HG02571 (cell line): Measurements from ENCODE around the gene CCDC92B.

Experiments used
- ATAC-seq: cut with Tn5 transposase; IDR thresholded peaks from one replicate; pipeline ENCODE4 v1.9.1; 2021; ENCODE audit warnings: mild to moderate bottlenecking, moderate library complexity; ENCODE audit not compliant: unreplicated experiment

CCDC92B gene

DNA sequence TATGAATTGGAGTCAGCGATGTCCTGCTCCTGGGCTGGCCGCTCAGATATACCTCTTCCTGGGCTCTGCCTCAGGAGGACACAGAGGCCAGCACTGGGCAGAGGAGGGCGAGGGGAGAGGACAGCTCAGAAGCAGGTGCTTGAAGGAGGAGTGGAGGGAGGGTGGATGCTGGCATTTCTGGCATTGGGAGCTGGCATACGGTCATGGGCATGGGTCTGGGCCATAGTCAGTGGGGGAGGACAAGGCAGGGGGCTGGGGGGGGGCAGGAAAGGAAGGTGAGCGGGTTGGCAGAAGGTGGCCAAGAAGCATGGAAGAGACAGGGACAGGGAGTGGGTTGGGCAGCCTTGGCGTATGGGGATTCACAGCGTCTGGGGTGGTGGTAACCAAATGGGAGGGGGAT is 30.1 kb upstream of the CCDC92B start:
- no peak for ATAC-seq

DNA sequence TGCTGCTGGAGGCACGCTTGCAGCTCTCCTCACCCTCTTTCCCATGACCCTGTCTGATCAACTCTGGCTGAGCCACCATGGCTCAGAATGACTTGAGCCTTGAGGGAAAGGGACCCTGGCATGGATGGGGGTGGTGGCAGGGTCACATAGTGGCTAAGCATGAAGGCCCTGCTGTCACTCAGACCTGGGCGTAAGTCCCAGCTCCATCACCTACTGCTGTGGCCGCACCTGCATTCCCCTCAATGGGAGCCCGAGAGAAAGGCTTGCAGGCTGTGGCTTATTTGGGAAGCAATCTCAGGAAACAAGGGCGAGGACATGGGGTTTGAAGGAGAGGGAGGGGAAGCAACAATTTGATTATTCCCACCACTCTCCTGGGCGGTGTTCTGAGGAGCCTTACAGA is 29.0 kb upstream of the CCDC92B start:
- ATAC-seq = no peak

DNA sequence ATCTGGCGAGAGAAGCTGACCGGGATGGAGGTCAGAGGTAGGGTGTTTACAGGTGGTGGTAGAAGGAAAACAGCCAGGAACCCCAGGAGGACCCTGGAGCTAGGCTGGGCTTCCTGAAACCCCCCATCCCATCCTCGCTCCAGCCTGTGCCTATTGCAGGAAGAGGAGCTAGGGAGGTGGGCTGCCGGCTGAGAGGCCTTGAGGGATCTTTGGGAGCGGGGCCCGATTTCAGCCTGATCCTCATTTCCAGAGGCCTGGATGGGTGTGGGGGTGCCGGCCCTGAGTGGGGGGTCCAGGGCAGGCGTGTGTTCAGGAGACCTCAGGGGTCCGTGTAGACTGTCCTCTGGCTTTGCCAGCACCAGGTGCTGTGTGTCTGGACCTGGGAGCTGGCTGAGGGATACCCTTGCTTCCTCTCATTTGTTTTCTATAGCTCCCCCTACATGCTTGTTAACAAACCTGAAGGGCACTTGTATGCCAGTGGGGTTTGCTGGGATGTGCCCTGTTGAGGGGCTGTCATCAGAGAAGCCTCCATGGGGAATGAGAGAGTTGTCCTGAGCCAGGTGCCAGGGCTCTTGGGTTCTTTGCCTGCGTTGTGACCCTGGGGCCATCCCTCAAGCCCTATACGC is 27.9 kb upstream of the CCDC92B start:
- no peak for ATAC-seq

DNA sequence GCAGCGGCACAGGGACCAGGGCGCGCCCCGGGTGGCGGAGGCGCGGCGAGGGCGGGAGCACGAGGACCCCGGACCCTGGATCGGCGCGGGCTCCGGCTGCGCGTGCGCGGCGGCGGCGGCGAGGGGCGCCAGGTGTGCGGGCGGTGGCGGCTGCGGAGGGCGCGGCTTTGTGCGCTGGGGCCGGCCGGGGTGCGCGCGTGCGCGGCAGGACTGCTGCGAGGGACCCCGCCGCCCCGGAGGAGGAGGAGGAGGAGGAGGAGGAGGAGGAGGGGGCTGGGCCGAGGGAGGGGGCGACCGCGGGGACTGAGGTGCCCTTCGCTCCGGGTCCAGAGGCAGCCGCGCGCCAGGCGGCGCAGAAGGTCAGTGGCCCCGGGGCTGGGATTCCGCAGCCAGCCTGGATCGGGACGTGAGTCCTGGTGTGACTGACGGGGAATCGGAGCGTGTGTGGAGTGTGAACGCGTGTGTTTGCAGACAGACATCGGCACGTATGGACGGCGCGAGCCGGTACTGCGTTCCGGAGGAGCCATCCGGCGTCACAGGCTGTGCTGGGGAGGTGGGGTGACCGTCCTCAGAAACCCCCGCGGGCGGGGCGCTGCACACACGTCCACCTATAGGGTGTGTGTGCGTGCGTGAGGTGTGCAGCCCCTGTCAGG is 27.3 kb upstream of the CCDC92B start:
- ATAC-seq = no peak

DNA sequence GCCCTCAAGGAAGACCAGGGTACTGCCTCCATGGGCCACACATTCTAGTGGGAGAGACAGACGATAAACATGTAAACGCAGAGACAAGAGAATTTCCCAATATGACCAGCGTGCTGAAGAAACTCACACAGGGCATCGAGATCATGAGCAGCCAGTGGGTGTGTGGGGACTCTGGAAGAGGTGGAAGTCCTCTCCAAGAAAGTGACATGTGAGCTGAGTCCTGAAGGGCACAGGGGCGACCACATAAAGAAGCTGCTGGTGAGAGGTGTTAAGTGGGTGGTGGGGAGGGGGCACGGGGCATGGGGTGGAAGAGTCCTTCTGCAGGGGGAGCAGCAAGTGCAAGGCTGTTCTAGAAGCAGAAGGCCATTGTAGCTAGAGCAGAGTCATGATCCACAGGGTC is 25.8 kb upstream of the CCDC92B start:
- no peak for ATAC-seq

DNA sequence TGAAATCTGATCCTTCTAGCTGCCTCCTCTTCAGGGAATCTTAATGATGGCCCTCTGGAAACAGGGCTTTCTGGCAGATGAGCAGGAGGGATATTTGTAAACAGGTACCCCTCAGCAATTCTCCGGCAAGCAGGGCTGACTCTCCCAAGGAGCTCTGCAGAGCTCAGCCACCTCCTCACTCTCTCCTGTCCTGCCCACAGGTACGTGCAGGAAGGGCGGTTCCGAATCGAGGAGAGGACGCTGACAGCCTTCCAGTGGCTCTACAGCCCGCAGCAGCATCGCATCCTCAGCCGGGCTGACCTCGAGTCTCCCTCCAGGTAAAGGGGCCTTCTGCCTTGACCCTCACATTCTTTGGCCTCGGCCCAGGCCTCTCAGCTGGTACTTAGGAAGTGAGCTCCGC is 20.7 kb upstream of the CCDC92B start:
- ATAC-seq = no peak

DNA sequence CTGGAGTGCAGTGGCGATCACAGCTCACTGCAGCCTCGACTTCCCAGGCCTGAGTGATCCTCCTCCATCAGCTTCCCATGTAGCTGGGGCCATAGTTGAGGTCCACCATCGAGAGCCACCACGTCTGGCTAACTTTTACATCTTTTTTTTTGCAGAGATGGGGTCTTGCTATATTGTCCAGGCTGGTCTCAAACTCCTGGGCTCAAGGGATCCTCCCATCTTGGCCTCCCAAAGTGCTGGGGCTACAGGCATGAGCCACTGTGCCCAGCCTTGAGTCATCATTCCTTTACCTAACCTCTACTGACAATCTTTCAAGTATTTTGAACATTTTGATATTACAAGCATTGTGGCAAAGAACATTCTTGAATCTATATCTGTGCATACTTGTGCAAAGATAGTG is 9.4 kb upstream of the CCDC92B start:
- no peak for ATAC-seq

DNA sequence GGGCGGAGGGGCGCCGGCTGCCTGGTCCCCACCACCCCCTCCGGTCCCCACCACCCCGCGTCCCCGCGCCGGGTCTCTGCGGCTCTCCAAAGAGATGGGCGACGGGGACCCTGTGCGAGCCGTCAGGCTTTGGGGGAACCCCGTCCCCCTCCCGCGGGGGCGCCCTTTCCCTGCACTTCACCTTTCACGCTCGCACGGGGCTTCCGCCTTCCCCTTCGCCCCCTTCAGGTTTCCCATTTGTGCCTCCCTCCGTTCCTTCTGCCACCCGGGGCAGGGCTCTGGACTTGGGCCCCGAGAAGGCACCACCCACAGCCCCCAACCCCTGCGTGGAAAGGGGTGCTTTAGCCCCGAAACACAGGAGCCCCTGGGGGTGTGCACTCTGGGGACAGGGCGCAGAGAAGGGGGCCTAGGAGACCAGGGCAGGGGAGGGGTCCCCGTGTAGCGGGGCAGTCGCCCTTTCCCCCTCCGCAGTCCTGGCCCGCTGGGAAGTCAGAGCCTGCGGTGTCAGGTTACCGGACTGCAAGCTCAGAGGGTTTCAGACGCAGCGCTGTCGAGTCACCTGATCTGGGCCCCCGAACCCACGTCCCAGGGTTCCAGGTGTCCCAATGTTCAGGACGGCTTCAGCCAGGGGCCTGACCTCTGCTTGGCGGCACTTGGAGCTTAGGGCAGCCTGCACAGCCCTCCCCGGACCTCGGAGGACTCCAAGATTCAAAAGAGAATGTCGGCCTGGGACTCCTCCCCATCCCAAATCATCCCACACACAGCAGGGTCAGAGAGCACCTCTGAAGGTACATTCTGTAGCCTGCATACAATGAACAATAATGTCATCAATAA is 6.7 kb upstream of the CCDC92B start:
- no peak for ATAC-seq

DNA sequence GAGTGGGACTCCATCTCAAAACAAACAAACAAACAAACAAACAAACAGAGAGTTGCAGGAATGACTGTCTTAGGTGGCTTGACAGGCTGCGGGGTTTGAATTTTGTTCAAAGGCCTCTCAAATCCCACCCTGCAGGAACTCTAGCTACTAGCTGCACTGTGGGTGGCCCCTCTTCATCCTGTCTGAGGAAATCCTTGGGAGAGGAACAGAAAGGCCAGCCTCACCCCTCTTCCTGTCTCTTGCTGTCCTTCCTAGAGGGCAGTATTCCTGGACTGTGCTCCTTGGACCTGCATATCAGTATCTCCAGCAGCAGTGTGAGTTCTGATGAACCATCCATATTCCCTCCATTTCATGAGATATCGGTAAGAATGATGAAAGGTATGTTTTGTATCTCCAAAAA is 2.0 kb upstream of the CCDC92B start:
- ATAC-seq = no peak

DNA sequence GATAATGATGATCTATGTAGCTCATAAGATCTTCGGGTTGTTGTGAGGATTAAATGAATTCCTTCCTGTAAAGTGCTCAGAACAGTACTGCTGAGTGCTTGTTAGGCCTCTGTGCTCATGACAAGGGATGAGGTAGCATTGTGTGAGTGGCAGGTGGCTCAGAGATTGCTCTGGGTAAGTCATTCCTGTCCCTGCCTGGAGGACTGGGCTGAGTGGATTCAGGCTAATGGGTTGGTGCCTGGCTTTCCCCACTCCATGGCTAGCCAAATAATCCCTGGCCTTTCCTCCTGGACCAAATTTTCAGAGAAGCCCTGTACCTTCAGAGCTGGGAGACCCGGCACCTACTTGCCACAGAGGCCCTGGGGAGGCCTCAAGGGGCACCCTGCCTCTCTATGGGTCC is 1.3 kb upstream of the CCDC92B start:
- ATAC-seq = no peak

DNA sequence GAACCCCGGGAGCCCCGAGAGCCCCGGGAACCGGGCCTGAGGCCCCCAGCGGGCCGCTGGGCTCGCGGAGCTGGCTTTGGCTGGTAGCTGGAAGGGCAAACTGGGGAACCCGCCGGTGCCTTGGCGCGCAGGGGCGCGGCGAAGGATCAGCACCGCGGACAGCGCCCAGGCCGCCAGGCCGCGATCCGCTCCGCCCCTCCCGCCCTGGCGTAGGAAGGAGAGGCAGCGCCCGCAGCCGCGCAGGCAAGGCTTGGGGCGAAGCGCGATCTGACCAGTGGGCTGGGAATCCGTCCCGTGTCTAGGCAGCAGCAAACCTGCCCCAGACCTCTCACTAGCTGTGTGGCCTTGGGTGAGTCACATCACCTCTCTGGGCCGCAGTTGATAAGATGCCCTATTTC is 331 bp upstream of the CCDC92B start:
- ATAC-seq = no peak

DNA sequence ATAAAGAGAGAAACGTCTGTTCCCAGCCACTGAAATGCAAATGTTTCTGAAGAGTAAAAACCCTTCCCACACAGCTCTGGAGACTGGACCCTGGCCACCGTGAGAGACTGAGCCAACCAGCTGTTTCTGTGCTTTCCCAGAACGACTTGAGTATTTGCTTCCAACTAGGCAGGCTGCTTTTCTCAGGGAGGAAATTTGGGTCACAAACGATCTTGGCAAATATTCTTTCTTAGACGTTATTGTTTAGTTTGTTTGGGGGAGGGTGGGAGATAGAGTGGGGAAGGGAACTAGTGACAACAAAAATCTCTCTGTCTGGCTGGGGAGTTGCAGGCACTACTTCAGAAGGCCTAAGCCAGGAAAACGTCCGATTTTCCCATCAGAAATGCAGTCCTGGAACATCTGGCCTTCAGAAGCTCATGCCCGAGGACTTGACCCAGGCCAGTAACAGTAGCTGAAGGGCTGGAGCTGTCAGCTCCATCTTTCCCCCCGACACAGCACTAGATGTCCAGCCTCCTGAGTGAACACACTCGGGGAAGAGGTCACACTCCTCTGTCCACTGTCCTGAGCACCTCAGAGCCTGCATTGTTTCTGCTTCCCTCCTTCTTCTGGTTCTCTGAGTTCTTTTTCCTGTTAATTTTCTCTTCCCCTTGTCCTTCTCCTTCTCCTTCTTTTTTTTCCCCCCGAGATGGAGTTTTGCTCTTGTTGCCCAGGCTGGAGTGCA is 4.0 kb downstream of the CCDC92B start:
- no peak for ATAC-seq

DNA sequence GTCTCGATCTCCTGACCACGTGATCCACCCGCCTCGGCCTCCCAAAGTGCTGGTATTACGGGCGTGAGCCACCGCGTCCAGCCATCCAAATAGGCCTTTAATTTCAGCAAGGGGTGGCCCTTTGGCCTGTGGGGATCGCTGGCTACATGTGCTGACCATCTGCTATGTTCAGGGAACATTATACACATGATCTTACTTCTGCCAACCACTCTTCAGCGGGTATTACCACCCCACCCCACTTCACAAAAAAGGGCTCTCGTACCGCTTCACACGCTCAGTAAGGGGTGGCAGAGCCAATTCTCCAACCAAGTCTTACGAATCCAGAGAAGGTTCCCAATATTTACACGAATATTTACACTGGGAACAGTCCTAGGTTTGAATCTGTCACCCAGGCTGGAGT is 11.8 kb downstream of the CCDC92B start:
- ATAC-seq = no peak

DNA sequence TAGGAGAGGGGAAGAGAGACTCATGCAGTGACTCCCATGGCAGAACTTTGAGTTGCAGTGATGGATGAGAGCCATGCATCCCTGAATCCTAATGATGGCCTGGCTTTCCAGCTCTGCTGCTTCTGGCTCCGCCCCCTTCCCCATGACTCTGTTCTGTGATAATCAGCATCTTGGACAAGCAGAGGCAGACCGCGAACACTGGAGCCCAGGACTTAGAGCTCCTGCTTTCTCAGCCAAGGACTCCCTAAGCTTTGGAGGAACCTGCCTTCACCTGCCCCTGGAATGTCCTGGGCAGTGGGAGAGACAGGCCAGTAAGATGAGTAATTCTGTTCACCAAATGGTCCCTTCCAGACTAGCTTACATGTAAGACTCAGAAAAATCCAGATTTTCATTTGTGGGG is 12.5 kb downstream of the CCDC92B start:
- ATAC-seq = no peak

DNA sequence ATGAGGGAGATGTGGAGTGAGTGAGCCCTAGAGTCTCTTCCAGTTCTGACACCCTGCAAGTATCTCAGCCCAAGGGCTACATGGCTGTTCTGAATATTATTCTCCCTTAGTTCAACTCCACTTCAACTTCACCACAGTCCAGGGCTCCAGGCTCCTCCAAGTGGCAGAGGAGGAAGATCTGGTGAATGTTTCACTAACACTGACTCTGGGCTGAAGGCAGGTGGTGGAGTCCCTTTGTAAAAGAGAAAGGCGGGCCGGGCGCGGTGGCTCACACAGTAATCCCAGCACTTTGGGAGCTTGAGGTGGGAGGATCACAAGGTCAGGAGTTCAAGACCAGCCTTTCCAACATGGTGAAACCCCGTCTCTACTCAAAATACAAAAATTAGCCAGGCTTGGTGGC is 13.6 kb downstream of the CCDC92B start:
- ATAC-seq = no peak

DNA sequence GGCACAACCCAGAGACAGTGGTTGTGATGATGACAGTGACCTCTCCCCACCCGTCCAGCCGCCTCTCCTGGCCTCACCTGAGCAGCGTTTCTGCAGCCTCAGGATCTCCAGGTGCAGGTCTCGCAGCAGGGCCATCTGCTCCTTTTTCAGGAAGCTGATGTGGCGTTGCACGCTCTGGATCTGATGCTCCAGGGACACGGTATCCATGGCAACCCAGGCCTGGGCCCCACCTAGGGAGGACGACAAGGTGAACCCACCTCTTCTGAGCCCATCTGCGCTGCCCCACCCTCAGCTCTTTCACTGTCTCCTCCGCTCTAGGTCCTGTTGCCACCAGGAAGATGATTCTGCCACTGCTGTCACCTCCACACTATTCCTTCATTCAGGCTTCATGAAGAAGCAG is 14.5 kb downstream of the CCDC92B start:
- ATAC-seq = no peak

DNA sequence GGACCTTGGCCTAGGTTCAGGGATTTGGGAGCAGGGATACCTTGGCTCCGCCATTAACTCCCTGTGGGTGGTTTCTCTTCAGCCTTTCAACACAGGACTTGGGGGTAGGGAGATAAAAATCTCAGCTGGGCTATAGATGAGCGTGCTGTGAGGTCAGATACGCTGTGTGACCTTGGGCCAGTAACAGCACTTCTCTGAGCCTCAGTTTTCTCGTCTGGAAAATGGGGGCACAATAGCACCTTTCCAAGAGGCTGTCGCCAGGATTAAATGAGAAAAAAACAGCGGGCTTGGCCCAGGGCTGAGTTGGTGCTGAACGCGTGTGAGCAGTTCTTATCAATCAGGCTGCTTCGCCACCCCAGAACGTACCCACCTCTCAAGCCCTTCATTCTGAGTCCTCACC is 17.6 kb downstream of the CCDC92B start:
- no peak for ATAC-seq

DNA sequence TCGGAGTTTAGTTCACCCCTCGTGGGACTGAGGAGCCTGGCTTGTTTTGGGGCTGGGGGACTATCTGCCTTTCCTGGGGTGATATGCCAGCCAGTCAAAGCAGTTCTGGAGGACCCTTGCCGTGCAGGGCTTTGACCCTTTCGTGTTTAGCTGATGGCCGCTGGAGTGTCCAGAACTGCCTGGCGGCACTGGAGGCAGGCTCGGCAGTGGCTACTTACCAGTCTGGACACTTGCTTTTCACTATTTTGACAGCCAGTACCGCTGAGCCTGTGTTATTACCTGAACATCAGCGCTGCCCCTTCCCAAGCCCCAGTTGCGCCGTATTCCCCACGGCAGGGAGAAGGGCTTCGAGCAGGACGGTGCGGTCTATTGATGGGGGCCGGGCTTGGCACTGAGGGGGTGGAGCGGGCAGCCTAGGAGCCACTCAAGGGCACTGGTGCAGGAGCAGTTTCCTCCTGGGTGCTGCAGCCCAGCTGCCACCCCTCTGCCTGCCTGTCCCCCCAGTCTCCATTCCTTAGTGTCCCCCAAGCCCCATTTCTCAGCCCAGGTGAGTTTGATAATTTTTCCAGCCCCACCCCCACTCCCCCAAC is 18.6 kb downstream of the CCDC92B start:
- ATAC-seq = no peak

DNA sequence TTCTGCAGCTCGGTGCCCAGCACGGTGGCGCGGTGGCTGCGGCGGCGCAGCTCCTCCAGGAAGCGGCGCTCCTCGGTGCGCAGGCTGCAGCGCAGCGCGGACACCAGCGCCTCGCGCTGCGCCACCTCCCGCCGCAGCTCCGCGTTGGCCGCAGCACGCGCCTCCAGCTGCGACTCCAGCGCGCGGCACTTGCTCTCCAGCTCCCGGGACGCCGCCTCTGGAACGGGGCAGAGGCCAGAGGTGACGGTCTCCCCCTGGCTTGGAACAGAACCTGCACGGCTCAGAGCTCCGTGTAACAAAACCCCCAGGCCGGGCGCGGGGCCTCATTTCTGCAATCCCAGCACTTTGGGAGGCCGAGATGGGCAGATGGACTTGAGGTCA is 24.7 kb downstream of the CCDC92B start:
- no peak for ATAC-seq

DNA sequence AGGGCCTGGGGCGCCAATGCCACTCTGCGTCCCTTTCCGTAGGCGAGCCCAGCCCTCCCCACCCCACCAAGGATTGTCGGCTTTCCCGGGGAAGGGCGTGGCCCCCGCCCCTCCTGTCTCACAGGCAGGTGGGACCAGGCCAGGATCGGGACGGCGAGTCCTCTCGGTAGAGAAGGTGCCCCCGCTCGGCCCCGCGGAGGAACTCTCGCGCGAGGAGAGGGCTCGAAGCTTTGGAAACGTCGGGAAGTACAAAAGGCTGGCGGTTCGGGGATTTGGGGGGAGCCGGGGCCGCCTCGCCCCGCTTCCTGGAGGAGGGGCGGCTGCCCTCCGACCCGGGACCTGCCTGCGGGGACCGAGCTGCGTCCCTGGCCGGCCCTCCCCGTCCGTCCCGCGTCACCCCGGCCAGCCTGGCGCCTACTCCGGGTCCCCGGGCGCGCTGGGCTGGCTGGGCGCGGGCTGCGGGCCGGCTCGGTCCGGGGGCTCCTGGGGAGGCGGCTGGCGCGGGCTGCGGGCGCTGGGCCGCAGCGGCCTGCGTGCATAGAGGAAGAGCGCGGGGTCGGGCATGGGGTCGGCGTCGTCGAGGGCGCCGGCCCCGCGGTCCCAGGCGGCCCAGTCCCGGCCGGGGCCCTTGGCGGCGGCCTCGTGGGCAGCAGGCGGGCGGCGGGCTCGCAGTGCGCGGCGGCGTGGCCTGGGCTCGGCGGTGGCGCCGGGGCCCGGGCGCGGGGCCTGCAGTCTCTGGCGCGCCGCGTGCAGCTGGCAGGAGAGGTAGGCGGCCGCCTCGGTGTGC is 25.3 kb downstream of the CCDC92B start:
- ATAC-seq = no peak
